HepG2 (cell line): ENCODE data around the gene GPR37L1. TPM values are rescaled to one million over a fixed set of nuclear protein-coding genes. Genes with fewer than 3 reads are reported as not detected.
A peak's percentile ranks its signal among the peaks of the same experiment; 100 is the strongest.

Experiments
- HDAC2 ChIP-seq: sonication (generic); formaldehyde crosslinking; IDR thresholded peaks from 2 replicates; pipeline ENCODE4 v1.4.0; 2020; ENCODE audit warnings: missing genetic modification reagents
- HNRNPL ChIP-seq: fragments of 200-400 bp; formaldehyde crosslinking; IDR thresholded peaks from 2 replicates; pipeline ENCODE4 v1.6.1; 2017; ENCODE audit warnings: mild to moderate bottlenecking, low read depth, low read length
- MATR3 ChIP-seq: sonication (generic); formaldehyde crosslinking; IDR thresholded peaks from 2 replicates; pipeline ENCODE4 v1.4.0; 2020; ENCODE audit warnings: missing genetic modification reagents
- SETDB1 ChIP-seq: sonication (generic); formaldehyde crosslinking; IDR thresholded peaks from 2 replicates; pipeline ENCODE4 v1.5.1; 2020; ENCODE audit warnings: missing genetic modification reagents, mild to moderate bottlenecking, borderline replicate concordance
- TRIM24 ChIP-seq: sonication (generic); formaldehyde crosslinking; IDR thresholded peaks from 2 replicates; pipeline ENCODE4 v1.8.0; 2022; ENCODE audit warnings: mild to moderate bottlenecking, missing genetic modification reagents
- ZNF563 ChIP-seq: sonication (generic); formaldehyde crosslinking; IDR thresholded peaks from 2 replicates; pipeline ENCODE4 v1.8.0; 2022; ENCODE audit warnings: mild to moderate bottlenecking, moderate library complexity, missing genetic modification reagents
- ZNF619 ChIP-seq: sonication (generic); formaldehyde crosslinking; IDR thresholded peaks from 2 replicates; pipeline ENCODE4 v1.4.0; 2020; ENCODE audit warnings: mild to moderate bottlenecking, missing genetic modification reagents
- polyA plus RNA-seq, 8 experiments: library from polyadenylated mRNA; depleted of rRNA in 3 of 8; stranded (reverse) in 7 of 8; unstranded in 1 of 8; fragments of >200 nt; fragmentation: Illumina TruSeq in 4 of 8; extraction: Trizol in 4 of 8; gene quantifications; 2 replicates each; pipeline versions ENCODE4 v1.2.1 to v1.2.3, GENCODE V29; 2011 to 2016; ENCODE audit warnings: low read depth in 4 of 8, missing spikeins in 1 of 8, mixed read lengths in 1 of 8; ENCODE audit not compliant: insufficient read depth in 1 of 8
- total RNA-seq, 5 experiments: library from RNA; depleted of rRNA; stranded (reverse); fragments of >200 nt; fragmentation: Illumina TruSeq; extraction: Trizol; gene quantifications; 2 replicates each; pipeline ENCODE4 v1.2.3, GENCODE V29; 2016; ENCODE audit warnings: low read depth in 1 of 5
- TF ChIP-seq, protein P1 (sequence below): sonication (generic); formaldehyde crosslinking; IDR thresholded peaks from 2 replicates; pipeline ENCODE4 v1.4.0; 2020; ENCODE audit warnings: mild to moderate bottlenecking, missing genetic modification reagents, borderline replicate concordance
- TF ChIP-seq, protein P2 (sequence below): sonication (generic); formaldehyde crosslinking; IDR thresholded peaks from 2 replicates; pipeline ENCODE4 v1.5.1; 2020; ENCODE audit warnings: mild to moderate bottlenecking, missing genetic modification reagents, moderate library complexity
- TF ChIP-seq, protein P3 (sequence below), 2 experiments: sonication (generic) in 1 of 2; formaldehyde crosslinking in 1 of 2; IDR thresholded peaks; 2 replicates each; pipeline versions ENCODE4 v1.4.0 to v1.6.1; 2018 to 2020; ENCODE audit warnings: missing genetic modification reagents in 2 of 2, borderline replicate concordance in 1 of 2, low read depth in 1 of 2, mild to moderate bottlenecking in 1 of 2, missing biosample characterization in 1 of 2
- TF ChIP-seq, protein P4 (sequence below), 2 experiments: sonication (generic) in 1 of 2; formaldehyde crosslinking in 1 of 2; IDR thresholded peaks; 2 replicates each; pipeline versions ENCODE4 v1.5.1 to v1.6.1; 2011 to 2020; ENCODE audit warnings: borderline replicate concordance in 1 of 2, low read depth in 1 of 2, low read length in 1 of 2, mild to moderate bottlenecking in 1 of 2, missing genetic modification reagents in 1 of 2, moderate library complexity in 1 of 2
- TF ChIP-seq, protein P5 (sequence below): sonication (generic); formaldehyde crosslinking; IDR thresholded peaks from 2 replicates; pipeline ENCODE4 v1.8.0; 2022; ENCODE audit warnings: missing genetic modification reagents, low read depth, mild to moderate bottlenecking, borderline replicate concordance

The GPR37L1 gene
- total and polyA plus RNA-seq, 2 of the 13 experiments (the other 11 are each of a cell fraction or from before 2014, with no cell fraction given): 0.13 TPM; not detected in 1

DNA sequence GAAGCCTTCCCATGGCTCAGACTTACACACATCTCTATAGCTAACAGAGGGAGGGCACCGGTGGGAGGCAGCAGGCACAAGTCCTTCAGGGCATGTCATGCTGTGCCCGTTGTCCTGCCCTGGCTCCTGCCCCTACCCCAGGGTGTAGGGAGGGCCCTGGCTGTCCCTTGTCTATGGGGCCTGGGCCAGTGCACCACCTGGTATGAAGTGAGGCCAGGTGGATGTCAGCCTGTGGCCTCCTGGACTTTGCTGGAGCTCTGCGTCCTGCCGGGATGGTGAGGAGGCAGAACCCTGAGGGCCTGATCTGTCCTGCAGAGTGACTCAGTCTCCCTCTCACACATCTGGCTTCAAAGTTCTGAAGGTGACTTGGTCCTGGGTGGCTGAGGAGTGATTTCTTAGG lies 47.3 kb upstream of the GPR37L1 start (continued):
- TF ChIP-seq, protein P1, sequence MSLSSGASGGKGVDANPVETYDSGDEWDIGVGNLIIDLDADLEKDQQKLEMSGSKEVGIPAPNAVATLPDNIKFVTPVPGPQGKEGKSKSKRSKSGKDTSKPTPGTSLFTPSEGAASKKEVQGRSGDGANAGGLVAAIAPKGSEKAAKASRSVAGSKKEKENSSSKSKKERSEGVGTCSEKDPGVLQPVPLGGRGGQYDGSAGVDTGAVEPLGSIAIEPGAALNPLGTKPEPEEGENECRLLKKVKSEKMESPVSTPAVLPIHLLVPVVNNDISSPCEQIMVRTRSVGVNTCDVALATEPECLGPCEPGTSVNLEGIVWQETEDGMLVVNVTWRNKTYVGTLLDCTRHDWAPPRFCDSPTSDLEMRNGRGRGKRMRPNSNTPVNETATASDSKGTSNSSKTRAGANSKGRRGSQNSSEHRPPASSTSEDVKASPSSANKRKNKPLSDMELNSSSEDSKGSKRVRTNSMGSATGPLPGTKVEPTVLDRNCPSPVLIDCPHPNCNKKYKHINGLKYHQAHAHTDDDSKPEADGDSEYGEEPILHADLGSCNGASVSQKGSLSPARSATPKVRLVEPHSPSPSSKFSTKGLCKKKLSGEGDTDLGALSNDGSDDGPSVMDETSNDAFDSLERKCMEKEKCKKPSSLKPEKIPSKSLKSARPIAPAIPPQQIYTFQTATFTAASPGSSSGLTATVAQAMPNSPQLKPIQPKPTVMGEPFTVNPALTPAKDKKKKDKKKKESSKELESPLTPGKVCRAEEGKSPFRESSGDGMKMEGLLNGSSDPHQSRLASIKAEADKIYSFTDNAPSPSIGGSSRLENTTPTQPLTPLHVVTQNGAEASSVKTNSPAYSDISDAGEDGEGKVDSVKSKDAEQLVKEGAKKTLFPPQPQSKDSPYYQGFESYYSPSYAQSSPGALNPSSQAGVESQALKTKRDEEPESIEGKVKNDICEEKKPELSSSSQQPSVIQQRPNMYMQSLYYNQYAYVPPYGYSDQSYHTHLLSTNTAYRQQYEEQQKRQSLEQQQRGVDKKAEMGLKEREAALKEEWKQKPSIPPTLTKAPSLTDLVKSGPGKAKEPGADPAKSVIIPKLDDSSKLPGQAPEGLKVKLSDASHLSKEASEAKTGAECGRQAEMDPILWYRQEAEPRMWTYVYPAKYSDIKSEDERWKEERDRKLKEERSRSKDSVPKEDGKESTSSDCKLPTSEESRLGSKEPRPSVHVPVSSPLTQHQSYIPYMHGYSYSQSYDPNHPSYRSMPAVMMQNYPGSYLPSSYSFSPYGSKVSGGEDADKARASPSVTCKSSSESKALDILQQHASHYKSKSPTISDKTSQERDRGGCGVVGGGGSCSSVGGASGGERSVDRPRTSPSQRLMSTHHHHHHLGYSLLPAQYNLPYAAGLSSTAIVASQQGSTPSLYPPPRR (CRISPR knock-in tag): 0 out of 2 replicates have a peak, but pooled peaks have one; percentile 46
- TF ChIP-seq MATR3 (CRISPR knock-in tag): no peak
- TF ChIP-seq HDAC2: no peak
- TF ChIP-seq, protein P2, sequence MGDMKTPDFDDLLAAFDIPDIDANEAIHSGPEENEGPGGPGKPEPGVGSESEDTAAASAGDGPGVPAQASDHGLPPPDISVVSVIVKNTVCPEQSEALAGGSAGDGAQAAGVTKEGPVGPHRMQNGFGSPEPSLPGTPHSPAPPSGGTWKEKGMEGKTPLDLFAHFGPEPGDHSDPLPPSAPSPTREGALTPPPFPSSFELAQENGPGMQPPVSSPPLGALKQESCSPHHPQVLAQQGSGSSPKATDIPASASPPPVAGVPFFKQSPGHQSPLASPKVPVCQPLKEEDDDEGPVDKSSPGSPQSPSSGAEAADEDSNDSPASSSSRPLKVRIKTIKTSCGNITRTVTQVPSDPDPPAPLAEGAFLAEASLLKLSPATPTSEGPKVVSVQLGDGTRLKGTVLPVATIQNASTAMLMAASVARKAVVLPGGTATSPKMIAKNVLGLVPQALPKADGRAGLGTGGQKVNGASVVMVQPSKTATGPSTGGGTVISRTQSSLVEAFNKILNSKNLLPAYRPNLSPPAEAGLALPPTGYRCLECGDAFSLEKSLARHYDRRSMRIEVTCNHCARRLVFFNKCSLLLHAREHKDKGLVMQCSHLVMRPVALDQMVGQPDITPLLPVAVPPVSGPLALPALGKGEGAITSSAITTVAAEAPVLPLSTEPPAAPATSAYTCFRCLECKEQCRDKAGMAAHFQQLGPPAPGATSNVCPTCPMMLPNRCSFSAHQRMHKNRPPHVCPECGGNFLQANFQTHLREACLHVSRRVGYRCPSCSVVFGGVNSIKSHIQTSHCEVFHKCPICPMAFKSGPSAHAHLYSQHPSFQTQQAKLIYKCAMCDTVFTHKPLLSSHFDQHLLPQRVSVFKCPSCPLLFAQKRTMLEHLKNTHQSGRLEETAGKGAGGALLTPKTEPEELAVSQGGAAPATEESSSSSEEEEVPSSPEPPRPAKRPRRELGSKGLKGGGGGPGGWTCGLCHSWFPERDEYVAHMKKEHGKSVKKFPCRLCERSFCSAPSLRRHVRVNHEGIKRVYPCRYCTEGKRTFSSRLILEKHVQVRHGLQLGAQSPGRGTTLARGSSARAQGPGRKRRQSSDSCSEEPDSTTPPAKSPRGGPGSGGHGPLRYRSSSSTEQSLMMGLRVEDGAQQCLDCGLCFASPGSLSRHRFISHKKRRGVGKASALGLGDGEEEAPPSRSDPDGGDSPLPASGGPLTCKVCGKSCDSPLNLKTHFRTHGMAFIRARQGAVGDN (CRISPR knock-in tag): peak; percentile 83
- TF ChIP-seq, protein P3, sequence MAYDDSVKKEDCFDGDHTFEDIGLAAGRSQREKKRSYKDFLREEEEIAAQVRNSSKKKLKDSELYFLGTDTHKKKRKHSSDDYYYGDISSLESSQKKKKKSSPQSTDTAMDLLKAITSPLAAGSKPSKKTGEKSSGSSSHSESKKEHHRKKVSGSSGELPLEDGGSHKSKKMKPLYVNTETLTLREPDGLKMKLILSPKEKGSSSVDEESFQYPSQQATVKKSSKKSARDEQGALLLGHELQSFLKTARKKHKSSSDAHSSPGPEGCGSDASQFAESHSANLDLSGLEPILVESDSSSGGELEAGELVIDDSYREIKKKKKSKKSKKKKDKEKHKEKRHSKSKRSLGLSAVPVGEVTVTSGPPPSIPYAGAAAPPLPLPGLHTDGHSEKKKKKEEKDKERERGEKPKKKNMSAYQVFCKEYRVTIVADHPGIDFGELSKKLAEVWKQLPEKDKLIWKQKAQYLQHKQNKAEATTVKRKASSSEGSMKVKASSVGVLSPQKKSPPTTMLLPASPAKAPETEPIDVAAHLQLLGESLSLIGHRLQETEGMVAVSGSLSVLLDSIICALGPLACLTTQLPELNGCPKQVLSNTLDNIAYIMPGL (CRISPR knock-in tag; IDR thresholded peaks at IDR 0.05; ENCODE audit: borderline replicate concordance in 1 of 2, low read depth in 1 of 2): peak in 1 of 2 experiments; percentile 32; a peak in 1 of 4 replicates
- TF ChIP-seq ZNF563 (CRISPR knock-in tag): no peak
- peak; percentile 23; the same call in 1 of the 2 replicates for TF ChIP-seq SETDB1 (CRISPR knock-in tag)
- TF ChIP-seq, protein P4, sequence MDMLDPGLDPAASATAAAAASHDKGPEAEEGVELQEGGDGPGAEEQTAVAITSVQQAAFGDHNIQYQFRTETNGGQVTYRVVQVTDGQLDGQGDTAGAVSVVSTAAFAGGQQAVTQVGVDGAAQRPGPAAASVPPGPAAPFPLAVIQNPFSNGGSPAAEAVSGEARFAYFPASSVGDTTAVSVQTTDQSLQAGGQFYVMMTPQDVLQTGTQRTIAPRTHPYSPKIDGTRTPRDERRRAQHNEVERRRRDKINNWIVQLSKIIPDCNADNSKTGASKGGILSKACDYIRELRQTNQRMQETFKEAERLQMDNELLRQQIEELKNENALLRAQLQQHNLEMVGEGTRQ (IDR thresholded peaks at IDR 0.05; ENCODE audit: low read depth, low read length): no peak
- TF ChIP-seq, protein P4 (CRISPR knock-in tag; IDR thresholded peaks at IDR 0.05; ENCODE audit: borderline replicate concordance): no peak
- TF ChIP-seq ZNF619 (CRISPR knock-in tag): 0 out of 2 replicates have a peak, but pooled peaks have one; percentile 7
- TF ChIP-seq, protein P5, sequence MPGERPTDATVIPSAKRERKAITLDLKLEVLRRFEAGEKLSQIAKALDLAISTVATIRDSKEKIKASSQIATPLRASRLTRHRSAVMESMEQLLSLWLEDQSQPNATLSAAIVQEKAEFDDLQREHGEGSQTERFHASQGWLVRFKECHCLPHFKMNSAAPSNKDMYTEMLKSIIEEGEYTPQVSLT (CRISPR knock-in tag): no peak
- peak; percentile 68; the same call in 1 of the 2 replicates for TF ChIP-seq HNRNPL
- no peak for TF ChIP-seq TRIM24 (CRISPR knock-in tag)
